Aorta (tissue), 5 donors: Measurements from ENCODE around the gene CD84. TPM values are rescaled to one million over a fixed set of nuclear protein-coding genes. Genes with fewer than 3 reads are reported as not detected.
"Not testable (repeated sequence)": the region's sequence is repeated elsewhere in the genome, so short reads cannot be mapped to it uniquely, and the experiment has no call there.

Source experiments
- ATAC-seq: fragments of 200-7000 bp; cut with Tn5 transposase; one replicate; pipeline ENCODE4 v1.9.1; 2022; ENCODE audit warnings: moderate library complexity; ENCODE audit not compliant: low FRiP score
- DNase-seq, 2 donors: peaks; one replicate each; pipeline ENCODE4 v3.0.0-alpha.2; 2020
- H3K27ac ChIP-seq, 2 donors: one replicate each; pipeline ENCODE4 v1.5.1; 2013; ENCODE audit warnings: low read length in 2 of 2, mild to moderate bottlenecking in 2 of 2, moderate library complexity in 2 of 2, control low read depth in 1 of 2, inconsistent platforms in 1 of 2, low read depth in 1 of 2
- H3K27me3 ChIP-seq, 2 donors: one replicate each; pipeline ENCODE4 v1.6.1; 2013; ENCODE audit warnings: control low read depth in 1 of 2, low read length in 1 of 2, mild to moderate bottlenecking in 1 of 2, moderate library complexity in 1 of 2; ENCODE audit not compliant: insufficient read depth in 2 of 2, control insufficient read depth in 1 of 2
- H3K36me3 ChIP-seq, 2 donors: one replicate each; pipeline ENCODE4 v1.6.1; 2013; ENCODE audit warnings: control low read depth in 1 of 2, low read length in 1 of 2, mild to moderate bottlenecking in 1 of 2; ENCODE audit not compliant: insufficient read depth in 2 of 2, control insufficient read depth in 1 of 2
- H3K4me1 ChIP-seq, 2 donors: one replicate each; pipeline ENCODE4 v1.6.1; 2013; ENCODE audit warnings: low read length in 2 of 2, control low read depth in 1 of 2, mild to moderate bottlenecking in 1 of 2, moderate library complexity in 1 of 2; ENCODE audit not compliant: insufficient read depth in 2 of 2, control insufficient read depth in 1 of 2
- H3K4me3 ChIP-seq, 2 donors: one replicate each; pipeline ENCODE4 v1.5.1; 2013; ENCODE audit warnings: low read length in 2 of 2, control low read depth in 1 of 2, mild to moderate bottlenecking in 1 of 2
- H3K9me3 ChIP-seq: one replicate; pipeline ENCODE4 v1.6.1; 2013; ENCODE audit warnings: mild to moderate bottlenecking, low read length; ENCODE audit not compliant: control insufficient read depth
- WGBS, 2 donors: extraction: QIAGEN DNeasy Blood & Tissue Kit; methylation state at CpG; one replicate each; pipeline ENCODE4 v1.1.7; 2013; 5-methylcytosine and 5-hydroxymethylcytosine counted together
- intact Hi-C, 2 donors: fragments of 100-400 bp; cut with DNase I; formaldehyde crosslinking; loops; one replicate each; pipeline versions ENCODE4 v1.14.2 to v1.15.0; 2022
- polyA plus RNA-seq, 2 donors: library from polyadenylated mRNA; stranded (reverse); fragments of 200-250 nt; gene quantifications; one replicate each; pipeline ENCODE4 v1.2.3, GENCODE V29; 2013
- total RNA-seq, 2 donors: library from RNA; stranded (reverse); fragmentation: NEBNext Ultra II Directional; extraction: Animal tissue kit (Norgen Biotek cat#: 25700); gene quantifications; one replicate each; pipeline ENCODE4 v1.2.1, GENCODE V29; 2021
- donor health status: healthy with polysubstance abuse.
- donor health status: Bipolar disorder and iron deficiency.
- donor health status: DM: no; HTN: no; CAD: no.
- donor health status: DM: no; HTN: no; CAD: no.
- donor health status: DM: yes; HTN: yes; CAD: no.

CD84 gene
- total and polyA plus RNA-seq, 4 donors: 0.41 to 22.9 (median 7.5) TPM

DNA sequence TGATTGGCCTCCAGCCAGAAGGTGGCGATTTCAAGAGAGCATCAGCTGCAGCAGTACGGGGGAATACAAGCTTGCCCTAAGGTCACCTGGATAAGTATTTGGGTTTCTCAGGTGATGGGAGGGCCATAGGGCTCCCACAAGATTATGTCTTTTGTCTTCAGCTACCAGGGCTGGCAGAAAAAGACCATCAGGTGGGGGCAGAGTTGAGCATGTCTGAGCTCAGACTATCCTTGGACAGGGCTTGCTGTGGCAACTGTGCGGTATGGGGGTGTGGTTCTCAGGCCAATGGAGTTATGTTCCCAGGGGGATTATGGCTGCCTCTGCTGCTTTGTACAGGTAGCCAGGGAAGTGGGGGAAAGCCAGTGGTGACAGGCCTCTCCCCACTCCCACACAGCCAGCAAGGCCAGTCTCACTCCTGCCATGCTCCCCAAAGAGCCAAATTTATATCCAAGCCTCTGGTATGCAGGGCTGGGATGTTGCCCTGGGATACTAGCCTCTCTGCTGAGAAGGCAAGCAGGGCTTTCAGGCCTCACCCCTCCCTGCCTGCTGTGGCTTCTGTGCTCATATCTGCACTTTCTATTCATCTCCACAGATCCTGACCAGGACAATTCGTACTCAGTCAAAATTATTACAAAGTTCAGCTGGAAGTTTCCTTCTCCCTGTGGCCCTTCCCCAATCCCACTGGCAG lies 26.6 kb upstream of the CD84 start:
- Histone ChIP-seq H3K4me3 (no peak overlapping the region), H3K27ac (no peak overlapping the region), H3K36me3 (no peaks in the 10 kb centered on the region), H3K27me3 (no peaks in the 10 kb centered on the region), H3K9me3 (peaks cover 3% of the 10 kb centered on the region), H3K4me1 (no peaks in the 10 kb centered on the region)
- WGBS, 2 donors: 73 to 79% methylated on average over 4 of the region's 4 CpGs
- ATAC-seq (no peak), DNase-seq (no peak)
- intact Hi-C loops: no loop called here

DNA sequence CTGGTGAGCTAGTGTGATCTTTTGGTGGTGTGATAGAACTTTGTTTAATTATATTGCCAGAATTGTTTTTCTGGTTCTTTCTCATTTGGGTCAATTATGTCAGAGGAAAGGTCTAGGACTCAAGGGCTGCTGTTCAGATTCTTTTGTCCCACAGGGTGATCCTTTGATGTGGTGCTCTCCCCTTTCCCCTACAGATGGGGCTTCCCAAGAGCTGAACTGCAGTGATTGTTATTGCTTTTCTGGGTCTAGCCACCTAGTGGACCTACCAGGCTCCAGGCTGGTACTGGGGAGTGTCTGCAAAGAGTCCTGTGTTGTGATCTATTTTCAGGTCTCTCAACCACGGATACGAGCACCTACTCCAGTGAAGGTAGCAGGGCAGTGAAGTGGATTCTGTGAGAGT lies 25.9 kb upstream of the CD84 start:
- DNase-seq (no peak), ATAC-seq (no peak)
- intact Hi-C loops: no loop called here
- Histone ChIP-seq H3K4me3 (no peak overlapping the region), H3K9me3 (peaks cover 4% of the 10 kb centered on the region), H3K36me3 (no peaks in the 10 kb centered on the region), H3K27me3 (no peaks in the 10 kb centered on the region), H3K4me1 (no peaks in the 10 kb centered on the region), H3K27ac (no peak overlapping the region)
- 86 to 88% methylated on average over 2 of the region's 2 CpGs for WGBS, 2 donors

DNA sequence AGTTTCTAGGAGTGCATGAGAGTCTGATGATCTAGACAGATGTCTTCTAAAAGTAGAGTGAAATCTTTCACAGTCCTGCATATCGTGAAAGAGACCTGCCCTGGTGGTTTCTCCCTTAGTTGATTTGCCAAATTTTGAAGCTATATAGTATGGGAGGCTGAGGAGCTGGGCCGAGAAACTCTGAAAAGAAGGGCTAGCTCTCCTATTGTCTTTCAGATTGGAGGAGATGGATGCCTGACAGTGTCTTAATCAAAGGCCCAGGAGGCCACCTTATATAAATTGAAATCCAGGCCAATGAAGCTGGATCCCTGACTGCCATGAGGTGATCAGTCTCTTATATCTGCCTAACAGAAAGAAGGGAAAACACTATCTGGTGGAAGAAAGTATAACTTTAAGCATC lies 18.4 kb upstream of the CD84 start:
- no peaks in the 10 kb centered on the region for H3K4me1 ChIP-seq
- H3K36me3 ChIP-seq: no peaks in the 10 kb centered on the region
- H3K27me3 ChIP-seq: no peaks in the 10 kb centered on the region
- intact Hi-C loops: no loop called here
- no peak for DNase-seq
- peaks cover 1% of the 10 kb centered on the region for H3K9me3 ChIP-seq
- 61 to 63% methylated on average over 2 of the region's 2 CpGs for WGBS, 2 donors
- H3K27ac ChIP-seq: no peak overlapping the region
- no peak overlapping the region for H3K4me3 ChIP-seq
- ATAC-seq: no peak

DNA sequence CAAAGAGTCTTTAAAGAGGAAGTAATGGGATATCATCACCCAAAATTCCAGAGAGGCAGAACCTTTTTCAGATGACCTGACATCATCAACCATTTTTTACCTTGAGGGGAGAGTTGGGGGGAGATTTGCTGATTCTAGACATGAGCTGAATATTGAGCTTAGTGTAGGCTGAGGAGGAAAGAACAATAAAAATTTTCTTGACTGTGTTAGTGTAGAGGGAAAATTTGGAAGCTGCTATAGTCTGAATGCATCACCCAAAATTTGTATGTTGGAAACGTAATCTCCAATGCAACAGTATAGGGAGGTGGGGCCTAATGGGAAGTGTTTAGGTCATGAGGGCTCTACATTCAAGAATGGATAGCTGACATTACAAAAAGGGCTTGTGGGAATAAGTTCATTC lies 17.8 kb upstream of the CD84 start:
- Histone ChIP-seq H3K4me3 (no peak overlapping the region), H3K9me3 (peaks cover 1% of the 10 kb centered on the region), H3K4me1 (no peaks in the 10 kb centered on the region), H3K27me3 (no peaks in the 10 kb centered on the region), H3K36me3 (no peaks in the 10 kb centered on the region), H3K27ac (no peak overlapping the region)
- DNase-seq (no peak), ATAC-seq (no peak)
- intact Hi-C loops: no loop called here
- 71 to 78% methylated on average over 1 of the region's 1 CpG for WGBS, 2 donors

DNA sequence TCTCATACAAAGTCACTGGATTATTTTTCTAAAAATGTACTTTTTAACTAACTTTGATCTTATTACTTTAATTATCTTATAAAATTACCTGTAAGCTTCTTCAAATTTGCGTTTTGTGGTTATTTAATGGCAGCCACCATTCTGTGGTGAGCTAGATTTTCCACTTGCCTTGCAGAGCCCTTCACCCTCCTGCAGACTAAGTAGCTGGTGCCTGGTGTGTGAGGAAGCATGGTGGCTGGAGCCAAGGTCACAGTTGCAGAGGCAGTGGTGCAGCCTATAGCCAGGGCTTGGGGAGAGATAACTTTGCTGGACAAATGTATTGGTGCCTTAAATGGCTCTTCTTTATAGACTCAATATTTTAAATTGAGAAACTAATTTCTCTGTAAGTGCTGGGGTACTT lies 11.2 kb upstream of the CD84 start:
- Histone ChIP-seq H3K4me3 (no peak overlapping the region), H3K27me3 (no peaks in the 10 kb centered on the region), H3K27ac (no peak overlapping the region), H3K4me1 (no peaks in the 10 kb centered on the region), H3K36me3 (no peaks in the 10 kb centered on the region), H3K9me3 (peaks cover 1% of the 10 kb centered on the region)
- intact Hi-C loops: no loop called here
- DNase-seq (no peak), ATAC-seq (no peak)
- WGBS, 2 donors: 71 to 80% methylated on average over 1 of the region's 1 CpG

DNA sequence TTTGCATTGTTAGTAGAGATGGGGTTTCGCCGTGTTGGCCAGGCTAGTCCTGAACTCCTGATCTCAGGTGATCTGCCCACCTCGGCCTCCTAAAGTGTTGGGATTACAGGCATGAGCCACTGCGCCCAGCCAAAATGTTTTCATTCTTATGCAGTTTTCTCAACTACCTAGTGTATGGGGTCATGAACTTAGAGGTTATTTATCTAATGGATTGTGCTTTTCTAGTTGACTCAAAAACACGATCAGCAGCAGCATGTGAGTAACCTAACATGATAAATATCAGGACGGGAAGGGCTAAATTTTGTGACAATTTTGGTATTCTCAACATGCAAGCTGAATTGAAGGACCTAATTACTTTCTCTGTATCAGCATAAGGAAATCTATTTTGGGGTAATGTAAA lies 9.2 kb upstream of the CD84 start:
- no peak overlapping the region for H3K4me3 ChIP-seq
- no peak overlapping the region for H3K27ac ChIP-seq
- intact Hi-C loops: no loop called here
- 54 to 61% methylated on average over 6 of the region's 6 CpGs for WGBS, 2 donors
- DNase-seq (no peak), ATAC-seq (no peak)
- H3K9me3 ChIP-seq: peaks cover 1% of the 10 kb centered on the region
- no peaks in the 10 kb centered on the region for H3K27me3 ChIP-seq
- no peaks in the 10 kb centered on the region for H3K36me3 ChIP-seq
- H3K4me1 ChIP-seq: no peaks in the 10 kb centered on the region

DNA sequence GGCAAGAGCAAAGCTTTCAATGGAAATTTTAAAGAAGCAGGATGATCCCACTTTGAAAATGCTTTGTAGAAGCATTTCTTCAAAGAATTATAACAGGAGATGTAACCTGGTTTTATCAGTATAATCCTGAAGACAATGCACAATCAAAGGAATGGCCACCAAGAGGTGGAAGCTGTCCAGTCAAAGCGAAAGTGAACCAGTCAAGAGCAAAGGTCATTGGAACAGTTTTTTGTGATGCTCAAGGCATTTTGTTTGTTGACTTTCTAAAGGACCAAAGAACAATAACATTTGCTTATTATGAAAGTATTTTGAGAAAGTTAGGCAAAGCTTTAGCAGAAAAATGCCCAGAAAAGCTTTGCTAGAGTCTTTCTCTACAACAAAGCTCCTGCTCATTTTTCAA lies 5.5 kb upstream of the CD84 start:
- Histone ChIP-seq H3K27me3 (no peaks in the 10 kb centered on the region), H3K27ac (no peak overlapping the region), H3K36me3 (no peaks in the 10 kb centered on the region), H3K4me1 (no peaks in the 10 kb centered on the region), H3K4me3 (no peak overlapping the region), H3K9me3 (no peaks in the 10 kb centered on the region)
- DNase-seq: no peak
- WGBS, 2 donors: 69 to 92% methylated on average over 1 of the region's 1 CpG
- intact Hi-C loops: no loop called here
- ATAC-seq: no peak

DNA sequence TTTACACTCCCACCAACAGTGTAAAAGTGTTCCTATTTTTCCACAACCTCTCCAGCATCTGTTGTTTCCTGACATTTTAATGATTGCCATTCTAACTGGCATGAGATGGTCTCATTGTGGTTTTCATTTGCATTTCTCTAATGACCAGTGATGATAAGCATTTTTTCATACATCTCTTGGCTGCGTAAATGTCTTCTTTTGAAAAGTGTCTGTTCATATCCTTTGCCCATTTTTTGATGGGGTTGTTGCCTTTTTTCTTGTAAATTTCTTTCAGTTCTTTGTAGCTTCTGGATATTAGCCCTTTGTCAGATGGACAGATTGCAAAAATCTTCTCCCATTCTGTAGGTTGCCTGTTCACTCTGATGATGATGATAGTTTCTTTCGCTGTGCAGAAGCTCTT lies 3.7 kb upstream of the CD84 start:
- not testable (repeated sequence) for DNase-seq
- WGBS, 2 donors: 85% methylated on average over 2 of the region's 2 CpGs

DNA sequence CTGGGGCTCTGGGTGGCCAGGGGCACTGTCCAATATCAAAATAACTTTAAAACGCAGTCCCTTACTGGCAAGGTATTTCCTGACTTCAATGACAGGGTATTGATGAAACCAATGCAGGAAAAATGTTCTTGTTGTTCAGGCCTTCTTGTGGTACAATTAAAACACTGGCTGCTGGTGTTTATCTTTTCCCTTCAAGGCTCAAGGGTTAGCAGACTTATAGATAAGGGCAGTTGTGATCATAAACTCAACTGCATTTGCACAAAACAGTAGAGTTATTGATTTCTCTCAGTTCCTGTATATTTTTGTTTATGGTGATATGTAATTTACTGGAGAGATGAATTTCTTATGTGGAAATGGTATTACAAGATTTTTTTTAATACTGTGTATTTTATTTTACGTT lies 2.7 kb upstream of the CD84 start:
- H3K36me3 ChIP-seq: no peaks in the 10 kb centered on the region
- WGBS, 2 donors: 49 to 68% methylated on average over 2 of the region's 2 CpGs
- H3K4me3 ChIP-seq: no peak overlapping the region
- H3K4me1 ChIP-seq: no peaks in the 10 kb centered on the region
- ATAC-seq (no peak), DNase-seq (no peak)
- no peaks in the 10 kb centered on the region for H3K27me3 ChIP-seq
- H3K9me3 ChIP-seq: no peaks in the 10 kb centered on the region
- intact Hi-C loops: no loop called here
- H3K27ac ChIP-seq: no peak overlapping the region

More for the DNA sequence above, 3.7 kb upstream of the CD84 start:
- H3K36me3 ChIP-seq, H3K27me3 ChIP-seq, H3K4me3 ChIP-seq, H3K4me1 ChIP-seq, ATAC-seq, intact Hi-C loops, H3K27ac ChIP-seq, H3K9me3 ChIP-seq: not testable (repeated sequence)
